NCI-H2029 treated with DMSO at 0.1 percent for 48 hours (cell line): ENCODE results near the gene RASGRF2.

Source experiments
- DNase-seq: peaks from one replicate; lab custom pipeline; 2025; lab: John Stamatoyannopoulos, UW

RASGRF2 gene

DNA sequence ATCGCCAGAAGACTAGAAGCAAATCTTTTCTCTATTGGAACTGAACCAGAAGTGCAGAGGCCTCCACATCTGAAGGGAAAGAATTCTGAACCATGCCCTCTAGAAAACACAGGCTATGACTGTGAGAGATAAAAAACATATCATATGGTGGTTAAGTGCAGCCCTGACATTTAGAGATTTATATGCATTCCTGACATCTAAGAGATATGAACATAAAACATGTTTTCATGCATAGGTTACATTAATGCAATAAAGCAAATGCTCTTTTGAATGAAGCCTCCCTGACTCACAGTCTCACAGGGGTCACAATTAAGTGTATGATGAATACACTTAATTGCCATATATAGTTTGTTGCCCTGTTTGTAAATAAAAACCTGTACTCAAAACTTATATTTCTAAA is 244.0 kb downstream of the RASGRF2 start:
- DNase-seq, result no peak

GRCh38 chr5:81205058-81205457 is 244.9 kb downstream of the RASGRF2 start:
- no peak for DNase-seq

DNA sequence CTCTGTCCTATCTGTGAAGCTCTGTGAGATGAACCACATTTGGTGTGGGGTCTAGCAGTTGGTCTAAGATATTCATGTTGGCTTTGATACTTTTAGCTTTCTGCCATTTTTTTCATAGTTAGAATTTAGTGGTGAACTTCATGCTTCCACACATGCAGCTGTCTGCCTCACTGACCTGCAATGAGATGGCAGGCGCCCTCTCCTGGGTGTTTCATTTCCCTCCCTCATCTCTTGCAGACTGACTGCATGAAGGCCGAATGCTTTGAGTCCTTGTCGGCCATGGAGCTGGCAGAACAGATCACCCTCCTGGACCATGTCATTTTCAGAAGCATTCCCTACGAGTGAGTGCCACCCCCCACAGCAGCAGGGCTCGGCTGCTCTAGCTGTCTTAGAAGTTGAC is 246.8 kb downstream of the RASGRF2 start:
- no peak for DNase-seq

DNA sequence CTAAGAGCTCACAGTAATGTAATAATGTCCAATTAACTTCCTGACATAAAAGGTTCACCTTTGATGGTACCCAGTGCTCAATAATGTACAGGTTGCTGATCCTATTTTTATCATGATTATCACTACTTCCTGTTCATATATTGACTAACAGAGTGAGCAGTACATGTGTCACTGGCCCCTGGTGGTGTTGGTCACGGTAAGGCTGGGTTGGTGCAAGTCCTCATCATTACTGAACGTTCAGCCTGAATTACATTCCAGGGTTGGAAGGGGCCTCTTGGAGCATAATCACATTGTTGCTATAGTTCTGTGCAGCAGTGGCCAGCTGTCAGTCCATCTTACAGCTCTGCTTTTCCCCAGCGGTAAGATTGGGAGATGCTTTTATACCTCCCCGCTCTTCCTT is 248.7 kb downstream of the RASGRF2 start:
- no peak for DNase-seq

DNA sequence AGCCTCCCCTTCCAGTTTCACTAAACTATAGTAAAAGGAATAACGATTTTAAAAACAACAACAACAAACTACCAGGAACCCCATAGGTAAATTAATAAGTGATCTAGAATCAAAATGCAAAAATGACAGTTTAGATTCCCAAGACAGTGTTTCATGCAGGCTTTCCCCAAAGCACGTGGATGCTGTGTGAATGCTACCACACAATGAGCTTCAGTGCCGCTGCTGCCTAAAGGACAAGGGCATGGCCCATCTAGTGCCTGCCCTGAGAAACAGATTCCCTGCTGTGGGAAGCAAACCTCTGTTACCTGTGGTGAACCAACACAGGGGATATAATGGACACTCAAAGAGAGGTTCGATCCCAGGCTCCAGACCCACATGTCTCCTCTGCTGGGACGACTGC is 249.2 kb downstream of the RASGRF2 start:
- DNase-seq, result no peak

DNA sequence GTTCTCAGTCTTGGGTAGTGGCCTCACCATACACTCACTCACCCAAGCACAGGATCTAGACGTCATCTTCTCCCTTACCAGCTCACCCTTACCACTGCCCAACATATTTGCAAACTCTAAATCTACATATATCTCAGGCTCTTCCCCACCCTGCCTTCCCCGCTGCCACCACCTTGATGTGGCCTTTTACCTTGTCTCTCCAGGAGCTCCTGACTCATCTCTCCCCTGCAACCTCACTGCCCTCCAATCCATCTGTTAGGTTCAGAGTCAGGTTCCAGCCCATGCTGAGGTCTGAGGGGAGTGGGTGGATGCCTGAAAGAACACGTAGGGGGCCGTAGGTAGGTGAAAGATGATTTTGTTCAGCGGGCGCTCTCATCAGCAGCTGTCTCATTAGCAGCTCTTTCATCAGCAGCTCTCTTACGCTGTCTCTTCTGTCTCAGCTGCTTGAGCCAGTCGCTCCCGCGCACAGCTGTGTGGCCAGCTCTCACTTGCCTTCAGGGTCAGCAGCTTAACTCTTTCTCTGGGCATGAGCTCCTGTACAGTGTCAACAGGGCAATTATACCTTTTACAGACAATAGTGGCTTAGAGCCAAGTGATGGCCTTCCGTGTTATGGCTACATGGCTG is 249.8 kb downstream of the RASGRF2 start:
- no peak for DNase-seq

DNA sequence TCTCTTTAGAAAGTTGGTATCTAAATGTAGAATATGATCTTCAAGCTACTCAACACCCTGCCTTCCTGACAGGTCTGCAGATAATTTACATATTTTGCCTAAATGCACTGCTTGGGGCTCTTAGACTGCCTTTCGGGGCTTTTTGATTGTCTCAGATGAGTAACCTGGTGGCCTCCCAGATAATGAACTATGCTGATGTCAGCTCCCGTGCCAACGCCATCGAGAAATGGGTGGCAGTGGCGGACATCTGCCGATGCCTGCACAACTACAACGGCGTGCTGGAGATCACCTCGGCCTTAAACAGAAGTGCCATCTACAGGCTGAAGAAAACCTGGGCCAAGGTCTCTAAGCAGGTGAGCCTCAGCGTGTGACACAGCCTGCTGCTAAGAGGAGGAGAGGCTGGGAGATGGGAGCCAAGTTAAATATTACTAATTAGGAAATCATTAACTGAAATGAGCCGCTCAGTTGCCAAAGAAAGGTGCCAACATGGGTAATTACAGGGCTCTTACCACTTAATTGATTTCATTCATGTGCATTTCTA is 252.1 kb downstream of the RASGRF2 start:
- DNase-seq, result no peak

- DNase-seq, result no peak
Measured at GRCh38 chr5:81213070-81213469, 252.9 kb downstream of the RASGRF2 start.

GRCh38 chr5:81214848-81215247 is 254.7 kb downstream of the RASGRF2 start:
- no peak for DNase-seq

DNA sequence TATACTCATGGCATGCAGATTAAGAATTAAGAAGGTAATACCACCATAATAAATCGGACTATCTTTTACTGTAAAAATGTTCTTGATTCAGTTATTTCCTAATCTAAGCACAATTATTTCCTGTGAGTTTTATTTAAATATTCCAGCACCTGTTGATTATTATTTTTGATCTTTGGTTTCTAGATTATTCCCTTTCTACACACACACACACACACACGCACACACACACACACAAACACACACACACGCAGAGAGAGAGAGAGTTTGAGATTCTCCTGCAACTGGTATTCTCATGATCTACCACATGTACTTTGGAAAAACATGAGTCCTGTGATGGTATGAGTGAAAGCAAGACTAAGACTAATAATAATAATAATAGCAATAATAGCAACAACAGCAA is 256.0 kb downstream of the RASGRF2 start:
- no peak for DNase-seq

DNA sequence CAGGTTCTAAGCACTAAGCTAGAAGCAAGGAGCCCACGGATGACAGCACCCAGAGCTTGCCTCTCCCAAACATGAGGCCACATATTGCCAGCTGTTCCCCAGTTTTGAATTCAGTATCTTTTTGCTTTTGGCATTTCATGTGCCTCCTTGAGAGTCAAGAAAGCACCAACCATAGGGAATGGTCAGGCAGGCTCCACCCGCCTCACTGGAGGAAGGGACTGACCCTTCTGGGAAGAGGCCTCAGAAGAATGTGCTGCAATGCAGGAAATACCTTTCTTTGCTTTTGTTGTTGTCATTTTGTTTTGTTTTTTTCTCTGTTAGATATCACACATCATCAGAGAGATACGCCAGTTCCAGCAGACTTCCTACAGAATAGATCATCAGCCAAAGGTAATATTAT is 259.2 kb downstream of the RASGRF2 start:
- no peak for DNase-seq

DNA sequence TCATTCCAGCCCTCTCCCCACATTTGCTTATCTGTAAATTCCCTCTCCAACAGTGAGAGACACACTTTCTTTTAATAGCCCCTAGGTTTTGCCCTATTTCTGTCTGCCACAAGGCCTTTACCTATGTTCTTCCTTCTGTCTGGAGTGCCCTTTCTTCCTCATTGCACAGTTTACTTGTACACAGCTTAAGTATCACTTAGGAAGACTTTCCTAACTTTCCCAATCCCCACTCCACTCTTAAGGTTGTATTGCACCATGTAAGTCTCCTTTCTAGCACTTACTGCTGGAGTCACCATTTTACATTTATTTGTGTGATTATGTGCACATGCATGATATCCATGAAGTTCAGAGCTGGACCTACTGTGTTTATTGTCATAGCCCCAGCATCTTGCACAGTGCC is 262.1 kb downstream of the RASGRF2 start:
- no peak for DNase-seq

GRCh38 chr5:81225463-81225862 is 265.3 kb downstream of the RASGRF2 start:
- no peak for DNase-seq

- no peak for DNase-seq
Measured at GRCh38 chr5:81226286-81226685, 266.1 kb downstream of the RASGRF2 start.

DNA sequence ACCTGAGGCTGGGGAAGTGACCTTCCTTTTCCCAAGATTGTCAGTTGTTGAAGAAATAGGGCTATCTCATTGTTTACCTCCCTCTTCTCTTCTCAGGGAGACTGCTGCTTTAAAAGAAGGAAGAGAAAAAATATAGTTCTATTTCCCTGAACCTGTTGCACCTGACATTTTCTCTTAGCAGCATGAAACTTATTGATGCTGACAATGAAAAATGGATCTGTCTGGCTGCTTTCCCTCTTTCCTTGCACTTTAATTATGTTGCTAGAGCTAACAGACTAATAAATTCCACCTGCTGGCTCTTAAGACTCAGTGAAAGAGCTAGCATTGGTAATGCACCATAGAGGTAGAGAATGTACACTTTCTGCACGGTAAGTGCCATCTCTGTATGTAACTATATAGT is 266.8 kb downstream of the RASGRF2 start:
- no peak for DNase-seq

- DNase-seq, result no peak
Measured at GRCh38 chr5:81228084-81228483, 267.9 kb downstream of the RASGRF2 start.

GRCh38 chr5:81230416-81230815 is 270.3 kb downstream of the RASGRF2 start:
- no peak for DNase-seq

DNA sequence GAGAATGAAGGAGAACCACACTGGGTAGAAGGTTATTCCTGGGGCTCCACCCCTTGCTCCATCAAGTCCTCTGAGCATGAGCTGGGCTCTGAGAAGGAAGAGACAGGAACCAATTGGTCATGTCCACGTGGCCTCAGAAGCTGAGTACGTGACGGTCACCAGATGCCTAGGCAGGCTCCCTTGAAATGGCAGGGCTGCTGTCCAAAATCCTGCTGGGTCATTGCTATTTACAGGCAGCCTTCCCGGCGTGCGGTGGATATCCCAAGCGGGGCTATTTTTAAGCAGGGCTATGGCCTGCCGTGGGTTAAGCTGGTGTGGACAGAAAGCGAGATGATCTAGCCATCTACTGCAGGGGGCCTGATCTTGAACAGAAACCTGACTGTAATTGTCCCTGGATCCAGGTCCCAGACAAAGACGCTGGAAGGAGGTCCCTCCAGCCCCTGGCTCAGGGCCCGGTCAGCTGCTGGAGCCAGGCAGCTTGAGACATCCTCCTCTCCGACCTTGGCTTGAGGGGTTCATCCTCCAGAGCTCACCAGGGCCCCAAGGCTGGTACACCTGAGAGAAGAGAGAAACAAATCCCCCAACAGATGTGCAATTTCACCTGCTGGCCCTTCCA is 272.4 kb downstream of the RASGRF2 start:
- DNase-seq, result peak; percentile 33

GRCh38 chr5:81233080-81233634 is 273.0 kb downstream of the RASGRF2 start, which contains the start of gene CKMT2:
Gene CKMT2 (plus strand): TSS chr5:81233322. CDS start chr5:81251133, 17,811 bp downstream.
- peak; percentile 50 for DNase-seq

DNA sequence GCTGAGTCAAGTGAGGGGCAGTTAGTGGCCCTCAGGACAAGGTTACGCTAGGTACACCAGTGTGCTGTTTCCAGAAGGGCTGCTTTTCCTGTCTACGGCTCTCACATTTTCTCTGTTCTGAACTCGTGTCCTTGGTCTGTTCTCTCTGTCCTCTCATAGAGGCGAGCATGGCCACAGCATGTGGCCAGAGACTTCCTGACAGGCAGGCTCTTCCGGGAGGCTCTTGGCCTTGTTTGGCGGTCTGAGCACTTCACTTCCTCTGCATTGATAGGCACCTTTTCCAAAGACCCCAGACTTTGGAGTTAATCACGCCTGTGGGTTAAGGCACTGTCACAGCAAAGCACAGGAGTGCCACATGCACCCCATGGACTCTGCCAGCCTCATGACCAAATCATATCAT is 274.1 kb downstream of the RASGRF2 start:
- DNase-seq, result no peak

DNA sequence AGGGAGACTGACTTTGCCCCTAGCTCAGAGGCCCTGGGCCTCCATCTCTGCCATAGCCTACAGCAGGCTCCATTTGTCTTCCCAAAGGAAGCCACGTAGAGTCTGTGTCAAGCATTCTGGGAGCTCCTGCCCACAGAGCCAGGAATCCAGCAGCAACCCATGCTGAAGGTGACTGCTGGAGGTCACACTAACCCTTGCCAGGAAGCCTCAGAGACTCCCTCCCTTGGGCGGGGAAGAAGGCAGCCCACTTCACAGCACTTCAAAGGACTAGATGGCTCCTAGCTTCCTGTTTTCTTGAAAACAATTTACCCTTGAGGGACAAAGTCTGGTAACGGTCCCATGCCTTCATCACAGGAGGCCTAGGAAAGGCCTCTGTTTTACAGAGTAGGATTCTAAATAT is 274.6 kb downstream of the RASGRF2 start:
- DNase-seq, result no peak

- no peak for DNase-seq
Measured at GRCh38 chr5:81235287-81236072, 275.3 kb downstream of the RASGRF2 start.

GRCh38 chr5:81238460-81238859 is 278.3 kb downstream of the RASGRF2 start:
- no peak for DNase-seq
